Activated T-helper 1 cell treated with anti-CD3 and anti-CD28 coated beads, Interleukin-12 subunit alpha, Interleukin-12 subunit beta, Interleukin-2, Interleukin-4 antibody, amounts not matched to agents 30 ng/mL and 10 ng/mL and 1 ng/mL, durations not matched to agents 14 hours and 24 hours and 36 hours (primary cell): ENCODE measurements around the gene HCN2. TPM values are rescaled to one million over a fixed set of nuclear protein-coding genes. Genes with fewer than 3 reads are reported as not detected.
"Not testable (repeated sequence)": the region's sequence is repeated elsewhere in the genome, so short reads cannot be mapped to it uniquely, and the experiment has no call there.

Experiments used
- DNase-seq: peaks from one replicate; pipeline ENCODE4 v3.0.0; 2021; ENCODE audit warnings: low spot score
- H3K27ac Mint-ChIP-seq: one replicate; pipeline ENCODE4 v1.8.0; 2021; ENCODE audit warnings: mild to moderate bottlenecking, mixed read lengths
- H3K27me3 Mint-ChIP-seq: one replicate; pipeline ENCODE4 v1.8.0; 2022; ENCODE audit warnings: mild to moderate bottlenecking, moderate library complexity, mixed read lengths; ENCODE audit not compliant: insufficient read depth
- H3K36me3 Mint-ChIP-seq: one replicate; pipeline ENCODE4 v1.8.0; 2021; ENCODE audit warnings: low read depth, mixed read lengths
- H3K4me1 Mint-ChIP-seq: one replicate; pipeline ENCODE4 v1.8.0; 2021; ENCODE audit warnings: low read depth, mixed read lengths
- H3K4me3 Mint-ChIP-seq: one replicate; pipeline ENCODE4 v1.8.0; 2021; ENCODE audit warnings: mild to moderate bottlenecking, moderate library complexity, mixed read lengths
- H3K9me3 Mint-ChIP-seq: one replicate; pipeline ENCODE4 v1.8.0; 2021; ENCODE audit warnings: mixed read lengths
- intact Hi-C: fragments of 100-400 bp; cut with micrococcal nuclease; formaldehyde crosslinking; loops from one replicate; pipeline ENCODE4 v1.15.1; 2024
- total RNA-seq: library from RNA; stranded (reverse); gene quantifications from 2 replicates; pipeline ENCODE4 v1.2.3, GENCODE V29; 2022

The HCN2 gene
- total RNA-seq, 1 donor from 2014 or later: 1.1 TPM

DNA sequence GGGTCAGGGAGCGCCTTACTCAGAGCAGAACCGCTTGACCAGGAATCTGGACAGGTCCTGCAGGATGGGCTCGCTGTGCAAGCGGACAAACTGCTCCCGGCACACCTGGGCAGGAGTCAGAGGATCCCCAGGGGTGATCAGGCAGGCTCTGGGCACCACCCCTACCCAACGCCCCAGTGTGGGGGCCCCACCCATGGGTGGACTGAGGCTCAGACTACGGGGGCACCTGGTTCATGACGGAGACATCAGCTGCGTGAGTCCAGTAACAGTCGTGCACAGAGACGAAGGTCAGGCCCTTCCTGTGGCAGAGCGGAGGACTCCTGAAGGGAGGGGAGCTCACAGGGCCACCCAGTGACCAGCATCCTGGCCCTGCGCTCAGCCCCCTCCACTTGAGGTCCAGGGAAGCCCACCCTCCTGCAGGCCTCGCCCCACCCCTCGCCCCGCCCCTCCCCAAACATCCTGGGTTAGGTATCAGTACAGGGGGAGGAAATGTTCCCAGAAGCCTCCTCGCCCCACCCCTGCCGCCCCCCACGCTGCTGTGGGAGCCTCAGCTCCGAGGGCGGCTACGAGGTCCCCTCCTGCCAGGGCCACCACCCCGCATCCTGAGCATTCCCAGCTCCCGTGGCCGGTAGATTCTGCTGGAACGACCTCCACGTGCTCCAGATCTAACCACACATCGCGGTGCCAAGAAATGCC, 28.0 kb downstream of the HCN2 start:
- no peak overlapping the region for H3K4me3 Mint-ChIP-seq
- H3K27ac Mint-ChIP-seq: no peak overlapping the region
- no peak for DNase-seq
- no peaks in the 10 kb centered on the region for H3K27me3 Mint-ChIP-seq
- intact Hi-C loops: no loop called here
- peaks cover 13% of the 10 kb centered on the region for H3K36me3 Mint-ChIP-seq
- H3K4me1 Mint-ChIP-seq: peaks cover 4% of the 10 kb centered on the region
- no peaks in the 10 kb centered on the region for H3K9me3 Mint-ChIP-seq

DNA sequence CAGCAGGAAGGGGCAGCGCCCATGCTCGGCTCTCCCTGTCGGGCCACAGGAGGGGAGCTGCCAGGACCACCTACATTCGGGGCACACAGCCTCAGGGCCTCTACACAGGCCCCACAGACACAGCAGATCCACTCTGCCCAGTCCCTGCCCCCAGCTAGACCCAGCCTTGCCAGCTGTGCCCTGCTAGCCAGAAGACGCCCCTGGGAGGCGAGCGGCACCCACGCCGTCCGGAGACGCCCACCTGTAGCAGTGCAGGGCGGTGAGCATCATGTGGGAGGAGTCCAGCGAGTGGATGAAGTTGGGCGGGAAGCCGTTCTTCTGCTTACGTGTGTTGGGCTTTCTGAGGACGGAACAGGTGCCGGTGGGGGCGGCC, 28.6 kb downstream of the HCN2 start:
- Mint-ChIP-seq H3K4me1 (peaks cover 4% of the 10 kb centered on the region), H3K4me3 (no peak overlapping the region), H3K9me3 (no peaks in the 10 kb centered on the region), H3K36me3 (peaks cover 13% of the 10 kb centered on the region), H3K27ac (no peak overlapping the region), H3K27me3 (no peaks in the 10 kb centered on the region)
- no peak for DNase-seq
- intact Hi-C loops: no loop called here

DNA sequence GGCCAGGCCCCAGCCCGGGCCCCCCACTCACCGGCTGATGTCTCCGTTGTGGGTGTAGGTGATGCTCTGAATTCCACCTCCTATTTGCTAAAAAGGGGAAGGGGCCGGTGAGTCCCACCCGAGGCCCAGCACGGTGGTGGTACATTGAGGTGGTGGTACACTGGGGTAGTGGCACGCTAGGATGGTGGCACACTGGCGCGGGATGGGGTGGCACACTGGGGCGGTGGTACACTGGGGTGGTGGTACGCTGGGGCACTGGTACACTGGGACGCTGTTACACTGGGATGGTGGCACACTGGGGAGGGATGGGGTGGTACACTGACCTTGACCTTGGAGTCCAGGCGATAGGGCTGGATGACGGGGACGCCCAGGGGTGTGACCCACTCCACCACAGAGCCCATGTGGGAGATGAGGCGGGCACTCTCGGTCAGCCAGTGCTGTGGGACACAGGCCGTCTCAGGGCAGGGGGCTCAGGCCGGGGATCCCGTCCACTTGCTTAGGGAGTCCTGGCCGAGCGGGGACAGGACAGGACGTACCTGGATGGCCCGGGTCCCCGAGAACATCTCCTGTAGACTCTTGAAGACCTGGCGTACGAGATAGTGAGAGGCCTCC, 29.1 kb downstream of the HCN2 start:
- peaks cover 4% of the 10 kb centered on the region for H3K4me1 Mint-ChIP-seq

DNA sequence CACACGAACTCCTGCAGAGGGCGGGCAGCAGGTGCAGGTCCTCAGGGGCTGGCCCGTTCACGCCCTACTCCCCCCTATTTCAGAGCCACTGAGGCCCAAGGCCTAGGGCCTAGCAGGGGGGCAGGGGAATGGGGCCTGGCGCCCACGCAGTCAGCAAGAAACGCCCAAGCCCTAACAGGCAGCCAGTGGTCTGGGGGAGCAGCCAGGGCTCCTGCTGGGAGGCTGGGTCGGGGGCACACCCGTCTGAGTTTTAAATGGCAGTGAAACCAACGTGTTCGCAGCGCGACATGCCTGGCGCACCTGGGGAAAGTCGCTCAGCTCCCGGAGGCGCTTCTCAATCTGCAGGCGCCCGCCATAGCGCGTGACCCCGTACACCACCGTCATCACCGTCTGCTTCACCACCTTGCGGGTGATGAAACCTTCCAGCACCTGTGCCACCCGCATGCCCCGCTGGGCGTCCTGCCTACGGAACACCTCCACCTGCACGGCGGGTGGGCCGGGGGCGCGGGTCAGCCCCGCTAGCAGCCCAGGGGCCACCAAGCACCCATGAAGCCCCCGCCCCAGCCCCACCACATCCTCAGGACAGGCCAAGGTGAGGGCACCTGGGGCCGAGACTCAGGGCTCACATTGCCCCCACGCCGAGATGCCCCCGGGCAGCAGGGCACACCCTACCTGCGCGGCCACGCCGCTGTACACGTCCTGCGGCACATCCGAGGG, 29.8 kb downstream of the HCN2 start:
- Mint-ChIP-seq H3K27ac (no peak overlapping the region), H3K27me3 (no peaks in the 10 kb centered on the region), H3K4me1 (peaks cover 4% of the 10 kb centered on the region), H3K36me3 (peaks cover 18% of the 10 kb centered on the region), H3K4me3 (no peak overlapping the region), H3K9me3 (no peaks in the 10 kb centered on the region)
- no peak for DNase-seq
- intact Hi-C loops: no loop called here

More for the DNA sequence above, 29.1 kb downstream of the HCN2 start:
- H3K36me3 Mint-ChIP-seq: peaks cover 16% of the 10 kb centered on the region
- no peaks in the 10 kb centered on the region for H3K27me3 Mint-ChIP-seq
- intact Hi-C loops: no loop called here
- H3K27ac Mint-ChIP-seq: no peak overlapping the region
- DNase-seq: no peak
- H3K9me3 Mint-ChIP-seq: no peaks in the 10 kb centered on the region
- no peak overlapping the region for H3K4me3 Mint-ChIP-seq

DNA sequence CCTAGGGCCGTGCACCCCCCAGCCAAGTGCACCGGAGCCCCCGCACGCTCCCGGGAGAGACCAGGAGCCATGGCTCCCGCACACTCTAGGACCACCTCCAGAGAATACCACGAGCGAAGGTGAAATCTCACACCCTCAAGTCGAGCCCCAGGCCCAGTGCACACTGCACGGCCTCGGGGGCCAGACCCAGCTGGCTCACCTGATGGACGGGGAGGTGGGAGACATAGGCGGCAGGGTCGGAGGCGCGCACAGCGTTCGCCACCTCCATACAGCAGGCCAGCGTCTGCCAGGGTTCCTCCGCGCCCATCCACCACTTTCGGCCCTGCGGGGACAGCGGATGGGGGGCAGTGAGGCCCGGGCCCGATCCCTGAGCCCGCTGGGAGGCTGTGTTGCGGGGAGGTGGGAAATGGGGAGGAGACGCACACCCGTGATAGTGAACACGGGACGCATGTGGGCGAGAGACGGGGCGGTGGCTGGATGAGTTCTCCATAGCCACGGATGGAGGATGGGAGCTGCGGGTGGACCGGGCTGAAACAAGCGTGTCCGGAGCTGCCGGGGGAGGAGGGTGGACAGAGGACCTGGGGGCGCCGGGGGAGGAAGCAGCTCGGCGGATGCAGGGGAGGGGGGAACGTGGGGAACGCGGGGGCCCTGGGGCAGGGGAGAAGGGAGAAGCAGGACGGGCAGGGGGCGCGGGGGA, 30.6 kb downstream of the HCN2 start:
- intact Hi-C loops: no loop called here
- DNase-seq: no peak
- no peaks in the 10 kb centered on the region for H3K9me3 Mint-ChIP-seq
- no peak overlapping the region for H3K27ac Mint-ChIP-seq
- H3K4me3 Mint-ChIP-seq: no peak overlapping the region
- H3K36me3 Mint-ChIP-seq: peaks cover 15% of the 10 kb centered on the region
- no peaks in the 10 kb centered on the region for H3K27me3 Mint-ChIP-seq
- H3K4me1 Mint-ChIP-seq: peaks cover 4% of the 10 kb centered on the region

DNA sequence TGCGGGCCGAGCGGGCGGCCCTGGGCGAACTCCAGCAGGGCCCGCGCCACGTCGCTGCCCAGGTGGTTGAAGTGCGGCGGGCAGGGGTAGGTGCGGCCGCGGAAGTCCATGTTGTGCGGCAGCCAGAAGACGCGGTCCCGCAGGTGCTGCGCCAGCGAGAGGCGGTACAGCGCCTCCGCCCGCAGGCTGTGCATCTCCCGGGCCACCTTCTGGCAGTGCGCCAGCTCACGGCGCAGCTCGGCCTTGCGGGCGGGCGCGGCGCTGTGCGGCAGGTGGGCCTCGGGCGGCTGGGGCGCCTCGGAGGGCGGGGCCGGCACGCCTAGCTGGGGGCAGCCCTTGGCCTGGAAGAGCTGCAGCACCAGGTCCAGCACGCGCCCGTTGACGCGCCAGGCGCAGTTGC, 31.5 kb downstream of the HCN2 start:
- H3K27me3 Mint-ChIP-seq, DNase-seq, H3K9me3 Mint-ChIP-seq, intact Hi-C loops, H3K4me1 Mint-ChIP-seq, H3K4me3 Mint-ChIP-seq, H3K27ac Mint-ChIP-seq: not testable (repeated sequence)
- H3K36me3 Mint-ChIP-seq: peaks cover 14% of the 10 kb centered on the region

DNA sequence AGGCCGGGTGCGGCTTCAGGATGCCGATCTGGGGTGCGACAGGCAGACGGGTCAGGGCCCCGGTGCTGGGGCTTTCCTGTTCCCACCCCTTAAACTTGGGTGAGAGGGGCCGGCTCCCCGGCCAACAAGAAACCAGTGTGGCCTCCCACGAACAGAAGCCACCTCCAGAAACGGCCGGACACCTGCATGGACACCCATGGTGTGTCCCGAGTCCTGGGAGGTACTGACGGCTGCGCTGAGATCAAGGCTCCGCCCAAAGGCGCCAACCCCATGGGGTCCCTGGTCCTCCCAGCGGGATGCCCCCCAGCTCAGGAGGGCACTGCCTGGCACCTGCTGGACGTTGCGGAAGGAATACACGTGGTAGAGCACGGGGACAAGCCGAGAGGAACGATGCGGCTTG, 32.1 kb downstream of the HCN2 start:
- H3K27me3 Mint-ChIP-seq: no peaks in the 10 kb centered on the region
- no peak overlapping the region for H3K27ac Mint-ChIP-seq
- H3K4me3 Mint-ChIP-seq: no peak overlapping the region
- H3K4me1 Mint-ChIP-seq: no peaks in the 10 kb centered on the region
- DNase-seq: no peak
- no peaks in the 10 kb centered on the region for H3K9me3 Mint-ChIP-seq
- peaks cover 15% of the 10 kb centered on the region for H3K36me3 Mint-ChIP-seq
- intact Hi-C loops: no loop called here

- Mint-ChIP-seq H3K36me3 (peaks cover 16% of the 10 kb centered on the region), H3K27ac (no peak overlapping the region), H3K27me3 (no peaks in the 10 kb centered on the region), H3K4me1 (no peaks in the 10 kb centered on the region), H3K9me3 (no peaks in the 10 kb centered on the region), H3K4me3 (no peak overlapping the region)
- DNase-seq: no peak
- intact Hi-C loops: no loop called here
Measured at GRCh38 chr19:622666-623065, 33.0 kb downstream of the HCN2 start.

GRCh38 chr19:623175-623916, 33.7 kb downstream of the HCN2 start:
- Mint-ChIP-seq H3K4me1 (no peaks in the 10 kb centered on the region), H3K4me3 (no peak overlapping the region), H3K27me3 (no peaks in the 10 kb centered on the region), H3K9me3 (no peaks in the 10 kb centered on the region), H3K36me3 (peaks cover 16% of the 10 kb centered on the region), H3K27ac (no peak overlapping the region)
- intact Hi-C loops: no loop called here
- no peak for DNase-seq

DNA sequence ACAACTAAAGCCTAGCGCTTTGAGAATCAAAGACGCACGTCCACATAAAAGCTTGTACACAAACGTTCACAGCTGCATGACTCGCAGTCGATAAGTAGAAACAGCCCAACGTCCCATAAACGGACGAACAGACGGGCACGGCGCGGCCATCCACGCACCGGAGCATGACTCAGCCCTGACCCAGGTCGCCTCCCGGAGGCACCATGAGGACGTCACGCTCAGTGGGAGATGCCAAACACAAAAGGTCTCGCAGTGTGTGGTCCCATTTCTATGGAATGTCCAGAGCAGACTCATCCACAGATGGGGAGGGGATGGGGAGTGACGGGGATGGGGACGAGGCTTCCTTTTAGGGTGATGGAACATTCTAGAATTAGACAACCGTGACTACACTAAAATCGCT, 34.3 kb downstream of the HCN2 start:
- no peak overlapping the region for H3K4me3 Mint-ChIP-seq
- intact Hi-C loops: no loop called here
- H3K27ac Mint-ChIP-seq: no peak overlapping the region

GRCh38 chr19:624433-625109, 34.9 kb downstream of the HCN2 start:
- intact Hi-C loops: no loop called here
- Mint-ChIP-seq H3K9me3 (no peaks in the 10 kb centered on the region), H3K27ac (no peak overlapping the region), H3K27me3 (no peaks in the 10 kb centered on the region), H3K4me1 (no peaks in the 10 kb centered on the region), H3K4me3 (no peak overlapping the region), H3K36me3 (peaks cover 15% of the 10 kb centered on the region)
- no peak for DNase-seq

More for the DNA sequence above, 34.3 kb downstream of the HCN2 start:
- DNase-seq: no peak
- H3K36me3 Mint-ChIP-seq: peaks cover 15% of the 10 kb centered on the region
- H3K27me3 Mint-ChIP-seq: no peaks in the 10 kb centered on the region
- H3K9me3 Mint-ChIP-seq: no peaks in the 10 kb centered on the region
- no peaks in the 10 kb centered on the region for H3K4me1 Mint-ChIP-seq

DNA sequence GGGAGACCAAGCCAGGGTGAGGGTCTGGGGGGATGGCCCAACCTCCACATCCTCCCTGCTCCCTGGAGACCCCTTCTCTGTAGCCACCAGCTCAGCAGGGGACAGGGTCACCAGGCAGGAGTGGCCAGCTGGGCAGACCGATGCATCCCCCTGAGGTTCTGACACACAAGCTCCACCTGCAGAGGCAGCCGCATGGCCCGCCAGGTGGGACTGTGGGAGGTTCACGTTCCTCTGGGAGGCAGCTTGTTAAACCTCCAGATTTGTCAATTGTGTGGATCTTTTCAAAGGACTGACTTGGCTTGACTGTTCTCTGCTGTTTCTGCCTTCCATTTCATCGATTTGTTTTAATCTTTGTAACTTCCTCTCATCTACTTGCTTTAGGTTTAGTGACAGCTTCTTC, 35.6 kb downstream of the HCN2 start:
- Mint-ChIP-seq H3K4me1 (peaks cover 2% of the 10 kb centered on the region), H3K4me3 (no peak overlapping the region)

More for the DNA sequence above, 35.6 kb downstream of the HCN2 start:
- intact Hi-C loops: no loop called here
- Mint-ChIP-seq H3K9me3 (no peaks in the 10 kb centered on the region), H3K27ac (peak overlapping the region; percentile 27), H3K36me3 (peaks cover 20% of the 10 kb centered on the region), H3K27me3 (no peaks in the 10 kb centered on the region)
- DNase-seq: no peak
